GM12878 (cell line): ENCODE measurements around the gene OR7D2. TPM values are rescaled to one million over a fixed set of nuclear protein-coding genes. Genes with fewer than 3 reads are reported as not detected.

ENCODE experiments used
- ATAC-seq: fragments of 200-7000 bp; cut with Tn5 transposase; 3 replicates; pipeline ENCODE4 v1.9.1; 2020; ENCODE audit warnings: mild to moderate bottlenecking, moderate library complexity
- BruUV-seq: library from RNA; stranded (reverse); fragments of 400-500 nt; replicated peaks from 2 replicates; lab custom pipeline; 2021; lab: Mats Ljungman, UMichigan
- CTCF ChIA-PET: fragments of 300-600 bp; sonication (Branson Sonifier 250); formaldehyde crosslinking; extraction: SDS; loops from one replicate; lab custom pipeline; 2021; ENCODE audit warnings: inconsistent platforms; lab: Yijun Ruan, JAX
- POLR2A ChIA-PET: fragments of 350-600 bp; formaldehyde crosslinking; extraction: SDS; loops from one replicate; lab custom pipeline; 2021; ENCODE audit warnings: inconsistent platforms; lab: Charles Lee
- RAD21 ChIA-PET: fragments of 300-600 bp; sonication (Branson Sonifier 250); formaldehyde crosslinking; loops from one replicate; lab custom pipeline; 2023; ENCODE audit warnings: antibody characterized with exemption; ENCODE audit not compliant: unreplicated experiment; lab: Charles Lee
- SMC1A ChIA-PET: fragments of 300-600 bp; sonication (Branson Sonifier 250); formaldehyde crosslinking; loops from one replicate; lab custom pipeline; 2023; ENCODE audit not compliant: unreplicated experiment, uncharacterized antibody; lab: Charles Lee
- DNase-seq: peaks from one replicate; pipeline ENCODE4 v3.0.0-alpha.2; 2011; ENCODE audit warnings: low read depth, low spot score
- FAIRE-seq: peaks from 3 replicates; lab custom pipeline; 2011; peaks lifted over from hg19 to GRCh38; lab: Jason Lieb, UNC
- H2AFZ ChIP-seq: 2 replicates; pipeline ENCODE4 v1.6.0; 2011; ENCODE audit warnings: low read depth, low read length, control low read depth; ENCODE audit not compliant: control insufficient read depth
- H3K27ac ChIP-seq: 2 replicates; pipeline ENCODE4 v1.5.1; 2011; ENCODE audit warnings: control low read depth; ENCODE audit not compliant: control insufficient read depth, insufficient read depth
- H3K27me3 ChIP-seq, 2 experiments: replicated peaks in 1 of 2; 2 replicates each; pipeline versions ENCODE4 v1.6.0 to v1.6.1; 2011; ENCODE audit warnings: low read length in 1 of 2; ENCODE audit not compliant: control insufficient read depth in 2 of 2, insufficient read depth in 2 of 2
- H3K36me3 ChIP-seq, 2 experiments: 2 replicates each; pipeline ENCODE4 v1.5.1; 2011; ENCODE audit warnings: low read length in 1 of 2; ENCODE audit not compliant: control insufficient read depth in 2 of 2, insufficient read depth in 2 of 2
- H3K4me1 ChIP-seq: 2 replicates; pipeline ENCODE4 v1.6.1; 2011; ENCODE audit warnings: mild to moderate bottlenecking, low read length, moderate library complexity, mixed read lengths; ENCODE audit not compliant: control insufficient read depth, insufficient read depth
- H3K4me2 ChIP-seq: 2 replicates; pipeline ENCODE4 v1.6.0; 2011; ENCODE audit warnings: control low read depth; ENCODE audit not compliant: control insufficient read depth, insufficient read depth
- H3K4me3 ChIP-seq: fragments of 200-600 bp; sonication (generic); 2 replicates; pipeline ENCODE4 v1.5.1; 2016
- H3K79me2 ChIP-seq: 2 replicates; pipeline ENCODE4 v1.6.0; 2011; ENCODE audit warnings: low read length; ENCODE audit not compliant: control insufficient read depth, insufficient read depth
- H3K9ac ChIP-seq: 2 replicates; pipeline ENCODE4 v1.8.0; 2011; ENCODE audit warnings: low read length, control low read depth, mixed read lengths; ENCODE audit not compliant: control insufficient read depth, insufficient read depth
- H3K9me3 ChIP-seq: replicated peaks from 3 replicates; pipeline ENCODE4 v1.5.1; 2011; ENCODE audit warnings: mild to moderate bottlenecking, low read length; ENCODE audit not compliant: control insufficient read depth, insufficient read depth
- H4K20me1 ChIP-seq: 2 replicates; pipeline ENCODE4 v1.6.0; 2011; ENCODE audit not compliant: control insufficient read depth, insufficient read depth
- BRCA1 ChIP-seq: IDR thresholded peaks from 2 replicates; pipeline ENCODE4 v1.6.1; 2011; ENCODE audit warnings: low read depth, low read length, improper control_type of control experiment
- HCFC1 ChIP-seq: fragments of 150-350 bp; IDR thresholded peaks from 2 replicates; pipeline ENCODE4 v1.6.1; 2014; ENCODE audit warnings: low read length
- NFXL1 ChIP-seq: fragments of 450-650 bp; IDR thresholded peaks from 2 replicates; pipeline ENCODE4 v1.6.1; 2017; ENCODE audit warnings: antibody characterized with exemption, mild to moderate bottlenecking, borderline replicate concordance
- PML ChIP-seq: IDR thresholded peaks from 2 replicates; pipeline ENCODE4 v1.6.1; 2012; ENCODE audit warnings: low read length, inconsistent platforms
- POLR2A ChIP-seq: IDR thresholded peaks from 2 replicates; pipeline ENCODE4 v1.6.1; 2011; ENCODE audit warnings: low read depth, mild to moderate bottlenecking, low read length
- POLR2AphosphoS2 ChIP-seq: IDR thresholded peaks from 2 replicates; pipeline ENCODE4 v1.6.1; 2011; ENCODE audit warnings: low read depth, mild to moderate bottlenecking, low read length, improper control_type of control experiment, moderate library complexity
- POU2F2 ChIP-seq: IDR thresholded peaks from 3 replicates; pipeline ENCODE4 v1.6.1; 2011; ENCODE audit warnings: low read depth, mild to moderate bottlenecking, low read length, borderline replicate concordance
- WGBS: methylation state at CpG from one replicate; pipeline ENCODE4 v1.1.6; 2016; ENCODE audit warnings: low lambda C conversion rate; ENCODE audit not compliant: insufficient replicate concordance, insufficient coverage; ENCODE audit errors: missing lambda C conversion rate; 5-methylcytosine and 5-hydroxymethylcytosine counted together
- in situ Hi-C: fragments of 300-500 bp; cut with MboI; formaldehyde crosslinking; loops from 9 replicates; pipeline ENCODE4 v1.14.3; 2018; ENCODE audit warnings: mixed read lengths
- intact Hi-C: fragments of 100-400 bp; cut with micrococcal nuclease; formaldehyde crosslinking; loops from one replicate; pipeline ENCODE4 v1.14.2; 2022; ENCODE audit not compliant: unreplicated experiment
- polyA plus RNA-seq, 11 experiments: library from polyadenylated mRNA; depleted of rRNA in 4 of 11; unstranded in 6 of 11; stranded (reverse) in 5 of 11; fragments of >200 nt; fragmentation: Nextera tagmentation in 4 of 11; fragmentation: Illumina TruSeq in 1 of 11; extraction: Ambion mirVana in 4 of 11; extraction: Trizol in 1 of 11; gene quantifications; 1 replicate in 1 of 11; 2 replicates in 10 of 11; pipeline versions ENCODE4 v1.2.1 to v1.2.3, GENCODE V29; 2011 to 2016; ENCODE audit warnings: inconsistent platforms in 2 of 11, missing spikeins in 2 of 11, low read depth in 1 of 11
- total RNA-seq, 4 experiments: library from RNA; depleted of rRNA in 3 of 4; stranded (reverse); fragments of >200 nt in 3 of 4; fragmentation: Illumina TruSeq in 1 of 4; extraction: Trizol in 1 of 4; gene quantifications; 2 replicates each; pipeline versions ENCODE4 v1.2.1 to v1.2.3, GENCODE V29; 2013 to 2021
- TF ChIP-seq, protein P1 (sequence below): IDR thresholded peaks from 2 replicates; pipeline ENCODE4 v1.6.1; 2012; ENCODE audit warnings: low read depth, low read length, improper control_type of control experiment
- TF ChIP-seq, protein P2 (sequence below): fragments of 450-650 bp; IDR thresholded peaks from 2 replicates; pipeline ENCODE4 v1.6.1; 2016; ENCODE audit warnings: mild to moderate bottlenecking
- TF ChIP-seq, protein P3 (sequence below): IDR thresholded peaks from 2 replicates; pipeline ENCODE4 v1.6.1; 2012; ENCODE audit warnings: low read length, inconsistent platforms
- TF ChIP-seq, protein P4 (sequence below): fragments of 450-650 bp; IDR thresholded peaks from 2 replicates; pipeline ENCODE4 v1.6.1; 2017; ENCODE audit warnings: low read depth, mild to moderate bottlenecking, moderate library complexity
- TF ChIP-seq, protein P5 (sequence below): IDR thresholded peaks from 2 replicates; pipeline ENCODE4 v1.6.1; 2012; ENCODE audit warnings: mild to moderate bottlenecking, low read depth, low read length

Gene OR7D2
- total and polyA plus RNA-seq, 10 of the 15 experiments (the other 5 are each of a cell fraction or from before 2014, with no cell fraction given) = 0.04 TPM; not detected in 9

DNA sequence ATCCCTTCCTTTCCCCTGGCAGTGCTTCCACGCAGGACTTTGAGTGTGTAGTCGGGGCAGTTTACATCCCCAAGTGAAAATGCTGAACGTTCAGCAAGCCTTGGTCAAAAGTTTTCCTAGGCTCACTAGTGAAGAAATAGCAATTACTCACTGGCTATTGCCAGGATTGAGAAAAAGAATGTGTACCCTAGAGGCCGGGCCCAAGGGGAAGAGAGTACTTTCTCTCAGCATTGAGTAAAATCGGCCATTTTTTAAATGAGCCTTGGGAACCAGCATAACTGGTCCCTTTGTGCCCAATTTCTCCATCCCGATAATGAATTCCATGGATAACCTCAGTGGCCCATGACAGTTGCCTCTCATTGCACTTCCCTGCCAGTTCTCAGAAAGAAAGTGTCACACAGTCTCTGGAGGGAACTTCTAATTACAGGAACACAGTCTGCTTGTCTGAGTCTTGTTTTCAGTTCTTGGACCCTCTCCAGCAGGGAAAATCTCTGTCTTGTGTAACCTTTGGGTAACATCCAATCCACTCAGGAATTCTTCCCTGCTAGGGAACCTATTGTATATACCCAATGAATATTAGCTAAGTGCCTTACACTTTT lies 7.3 kb upstream of the OR7D2 start (continued):
- TF ChIP-seq, protein P1, sequence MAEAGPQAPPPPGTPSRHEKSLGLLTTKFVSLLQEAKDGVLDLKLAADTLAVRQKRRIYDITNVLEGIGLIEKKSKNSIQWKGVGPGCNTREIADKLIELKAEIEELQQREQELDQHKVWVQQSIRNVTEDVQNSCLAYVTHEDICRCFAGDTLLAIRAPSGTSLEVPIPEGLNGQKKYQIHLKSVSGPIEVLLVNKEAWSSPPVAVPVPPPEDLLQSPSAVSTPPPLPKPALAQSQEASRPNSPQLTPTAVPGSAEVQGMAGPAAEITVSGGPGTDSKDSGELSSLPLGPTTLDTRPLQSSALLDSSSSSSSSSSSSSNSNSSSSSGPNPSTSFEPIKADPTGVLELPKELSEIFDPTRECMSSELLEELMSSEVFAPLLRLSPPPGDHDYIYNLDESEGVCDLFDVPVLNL = no peak
- TF ChIP-seq NFXL1 (no peak), POLR2AphosphoS2 (no peak), POLR2A (no peak)
- TF ChIP-seq, protein P2, sequence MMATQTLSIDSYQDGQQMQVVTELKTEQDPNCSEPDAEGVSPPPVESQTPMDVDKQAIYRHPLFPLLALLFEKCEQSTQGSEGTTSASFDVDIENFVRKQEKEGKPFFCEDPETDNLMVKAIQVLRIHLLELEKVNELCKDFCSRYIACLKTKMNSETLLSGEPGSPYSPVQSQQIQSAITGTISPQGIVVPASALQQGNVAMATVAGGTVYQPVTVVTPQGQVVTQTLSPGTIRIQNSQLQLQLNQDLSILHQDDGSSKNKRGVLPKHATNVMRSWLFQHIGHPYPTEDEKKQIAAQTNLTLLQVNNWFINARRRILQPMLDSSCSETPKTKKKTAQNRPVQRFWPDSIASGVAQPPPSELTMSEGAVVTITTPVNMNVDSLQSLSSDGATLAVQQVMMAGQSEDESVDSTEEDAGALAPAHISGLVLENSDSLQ = no peak
- TF ChIP-seq, protein P3, sequence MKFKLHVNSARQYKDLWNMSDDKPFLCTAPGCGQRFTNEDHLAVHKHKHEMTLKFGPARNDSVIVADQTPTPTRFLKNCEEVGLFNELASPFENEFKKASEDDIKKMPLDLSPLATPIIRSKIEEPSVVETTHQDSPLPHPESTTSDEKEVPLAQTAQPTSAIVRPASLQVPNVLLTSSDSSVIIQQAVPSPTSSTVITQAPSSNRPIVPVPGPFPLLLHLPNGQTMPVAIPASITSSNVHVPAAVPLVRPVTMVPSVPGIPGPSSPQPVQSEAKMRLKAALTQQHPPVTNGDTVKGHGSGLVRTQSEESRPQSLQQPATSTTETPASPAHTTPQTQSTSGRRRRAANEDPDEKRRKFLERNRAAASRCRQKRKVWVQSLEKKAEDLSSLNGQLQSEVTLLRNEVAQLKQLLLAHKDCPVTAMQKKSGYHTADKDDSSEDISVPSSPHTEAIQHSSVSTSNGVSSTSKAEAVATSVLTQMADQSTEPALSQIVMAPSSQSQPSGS = no peak
- TF ChIP-seq, all 136 proteins: peak for 0

DNA sequence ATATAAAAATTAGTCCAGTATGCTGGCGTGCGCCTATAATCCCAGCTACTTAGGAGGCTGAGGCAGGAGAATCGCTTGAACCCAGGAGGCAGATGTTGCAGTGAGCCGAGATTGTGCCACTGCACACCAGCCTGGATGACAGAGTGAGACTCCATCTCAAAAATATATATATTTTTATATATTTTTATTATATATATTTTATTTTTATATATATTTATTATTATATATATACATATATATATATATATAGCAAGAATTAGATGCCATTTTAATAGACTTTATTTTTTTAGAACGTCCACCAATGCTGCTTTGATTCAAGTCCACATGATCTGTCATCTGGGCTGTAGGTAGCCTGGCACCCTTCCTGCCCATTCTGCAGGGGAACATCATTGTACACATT lies 3.5 kb upstream of the OR7D2 start:
- no TSS peak for BruUV-seq
- H3K79me2 ChIP-seq = no peaks in the 10 kb centered on the region
- H3K4me1 ChIP-seq = no peaks in the 10 kb centered on the region
- ChIA-PET RAD21 (no interaction called here), SMC1A (no interaction called here), CTCF (no interaction called here), POLR2A (no interaction called here)
- no peaks in the 10 kb centered on the region for H3K27me3 ChIP-seq
- H3K36me3 ChIP-seq = no peaks in the 10 kb centered on the region
- no peaks in the 10 kb centered on the region; the same call in 2 of the 3 replicates for H3K9me3 ChIP-seq
- TF ChIP-seq PML (no peak), HCFC1 (no peak), POU2F2 (no peak), BRCA1 (no peak)
- TF ChIP-seq, protein P4, sequence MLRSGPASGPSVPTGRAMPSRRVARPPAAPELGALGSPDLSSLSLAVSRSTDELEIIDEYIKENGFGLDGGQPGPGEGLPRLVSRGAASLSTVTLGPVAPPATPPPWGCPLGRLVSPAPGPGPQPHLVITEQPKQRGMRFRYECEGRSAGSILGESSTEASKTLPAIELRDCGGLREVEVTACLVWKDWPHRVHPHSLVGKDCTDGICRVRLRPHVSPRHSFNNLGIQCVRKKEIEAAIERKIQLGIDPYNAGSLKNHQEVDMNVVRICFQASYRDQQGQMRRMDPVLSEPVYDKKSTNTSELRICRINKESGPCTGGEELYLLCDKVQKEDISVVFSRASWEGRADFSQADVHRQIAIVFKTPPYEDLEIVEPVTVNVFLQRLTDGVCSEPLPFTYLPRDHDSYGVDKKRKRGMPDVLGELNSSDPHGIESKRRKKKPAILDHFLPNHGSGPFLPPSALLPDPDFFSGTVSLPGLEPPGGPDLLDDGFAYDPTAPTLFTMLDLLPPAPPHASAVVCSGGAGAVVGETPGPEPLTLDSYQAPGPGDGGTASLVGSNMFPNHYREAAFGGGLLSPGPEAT = no peak
- TF ChIP-seq, protein P5, sequence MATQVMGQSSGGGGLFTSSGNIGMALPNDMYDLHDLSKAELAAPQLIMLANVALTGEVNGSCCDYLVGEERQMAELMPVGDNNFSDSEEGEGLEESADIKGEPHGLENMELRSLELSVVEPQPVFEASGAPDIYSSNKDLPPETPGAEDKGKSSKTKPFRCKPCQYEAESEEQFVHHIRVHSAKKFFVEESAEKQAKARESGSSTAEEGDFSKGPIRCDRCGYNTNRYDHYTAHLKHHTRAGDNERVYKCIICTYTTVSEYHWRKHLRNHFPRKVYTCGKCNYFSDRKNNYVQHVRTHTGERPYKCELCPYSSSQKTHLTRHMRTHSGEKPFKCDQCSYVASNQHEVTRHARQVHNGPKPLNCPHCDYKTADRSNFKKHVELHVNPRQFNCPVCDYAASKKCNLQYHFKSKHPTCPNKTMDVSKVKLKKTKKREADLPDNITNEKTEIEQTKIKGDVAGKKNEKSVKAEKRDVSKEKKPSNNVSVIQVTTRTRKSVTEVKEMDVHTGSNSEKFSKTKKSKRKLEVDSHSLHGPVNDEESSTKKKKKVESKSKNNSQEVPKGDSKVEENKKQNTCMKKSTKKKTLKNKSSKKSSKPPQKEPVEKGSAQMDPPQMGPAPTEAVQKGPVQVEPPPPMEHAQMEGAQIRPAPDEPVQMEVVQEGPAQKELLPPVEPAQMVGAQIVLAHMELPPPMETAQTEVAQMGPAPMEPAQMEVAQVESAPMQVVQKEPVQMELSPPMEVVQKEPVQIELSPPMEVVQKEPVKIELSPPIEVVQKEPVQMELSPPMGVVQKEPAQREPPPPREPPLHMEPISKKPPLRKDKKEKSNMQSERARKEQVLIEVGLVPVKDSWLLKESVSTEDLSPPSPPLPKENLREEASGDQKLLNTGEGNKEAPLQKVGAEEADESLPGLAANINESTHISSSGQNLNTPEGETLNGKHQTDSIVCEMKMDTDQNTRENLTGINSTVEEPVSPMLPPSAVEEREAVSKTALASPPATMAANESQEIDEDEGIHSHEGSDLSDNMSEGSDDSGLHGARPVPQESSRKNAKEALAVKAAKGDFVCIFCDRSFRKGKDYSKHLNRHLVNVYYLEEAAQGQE = no peak
- no peak overlapping the region for H3K4me2 ChIP-seq
- no peak overlapping the region for H2AFZ ChIP-seq
- ATAC-seq (no peak), DNase-seq (no peak), FAIRE-seq (no peak)
- no peaks in the 10 kb centered on the region for H4K20me1 ChIP-seq
- H3K4me3 ChIP-seq = no peak overlapping the region
- intact Hi-C loops (no loop called here), in situ Hi-C loops (no loop called here)
- no peak overlapping the region for H3K9ac ChIP-seq
- 57% methylated on average over 5 of the region's 5 CpGs for WGBS
- no peak overlapping the region for H3K27ac ChIP-seq
